Activated CD8-positive, alpha-beta memory T cell treated with anti-CD3 and anti-CD28 coated beads, Interleukin-2, amount 50 U/mL, for 1 hour (primary cell): ENCODE measurements around the gene NR2F1-AS1.

Source experiments
- DNase-seq: peaks from one replicate; pipeline ENCODE4 v3.0.0-alpha.2; 2020; ENCODE audit errors: extremely low read depth

NR2F1-AS1 gene

DNA sequence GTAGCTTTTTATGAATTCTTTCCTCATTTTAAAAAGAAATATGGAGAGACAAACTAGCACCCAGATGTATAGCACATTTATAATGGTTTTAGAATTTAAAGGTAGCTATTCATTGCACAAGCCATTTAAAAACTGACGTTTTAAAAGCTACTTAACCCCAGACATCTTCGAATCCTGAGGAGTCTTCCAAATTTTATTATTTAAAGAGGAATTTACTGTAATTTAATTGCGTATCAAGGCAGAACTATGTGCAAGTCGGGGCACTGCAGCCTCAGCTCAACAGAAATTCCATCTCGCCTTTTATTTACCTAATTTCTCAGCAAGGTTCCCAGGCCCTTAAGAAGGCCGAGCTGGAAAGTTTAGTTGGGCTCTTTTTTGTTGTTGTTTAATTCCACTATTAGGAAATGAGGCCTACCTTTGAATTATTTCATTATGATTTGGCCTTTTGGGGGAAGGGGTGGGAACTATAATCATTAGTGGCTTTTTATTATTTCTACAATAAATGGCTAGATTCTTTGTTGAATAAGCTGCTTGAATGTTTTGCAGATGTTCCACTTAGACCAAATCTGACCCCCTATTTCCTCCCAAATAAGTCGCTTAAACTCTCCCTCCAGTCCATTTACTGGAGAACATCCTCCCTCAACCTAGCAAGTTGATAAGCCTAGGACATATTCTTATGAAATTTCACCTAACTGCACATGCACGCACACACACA is 22.2 kb upstream of the NR2F1-AS1 start:
- DNase-seq, result no peak

DNA sequence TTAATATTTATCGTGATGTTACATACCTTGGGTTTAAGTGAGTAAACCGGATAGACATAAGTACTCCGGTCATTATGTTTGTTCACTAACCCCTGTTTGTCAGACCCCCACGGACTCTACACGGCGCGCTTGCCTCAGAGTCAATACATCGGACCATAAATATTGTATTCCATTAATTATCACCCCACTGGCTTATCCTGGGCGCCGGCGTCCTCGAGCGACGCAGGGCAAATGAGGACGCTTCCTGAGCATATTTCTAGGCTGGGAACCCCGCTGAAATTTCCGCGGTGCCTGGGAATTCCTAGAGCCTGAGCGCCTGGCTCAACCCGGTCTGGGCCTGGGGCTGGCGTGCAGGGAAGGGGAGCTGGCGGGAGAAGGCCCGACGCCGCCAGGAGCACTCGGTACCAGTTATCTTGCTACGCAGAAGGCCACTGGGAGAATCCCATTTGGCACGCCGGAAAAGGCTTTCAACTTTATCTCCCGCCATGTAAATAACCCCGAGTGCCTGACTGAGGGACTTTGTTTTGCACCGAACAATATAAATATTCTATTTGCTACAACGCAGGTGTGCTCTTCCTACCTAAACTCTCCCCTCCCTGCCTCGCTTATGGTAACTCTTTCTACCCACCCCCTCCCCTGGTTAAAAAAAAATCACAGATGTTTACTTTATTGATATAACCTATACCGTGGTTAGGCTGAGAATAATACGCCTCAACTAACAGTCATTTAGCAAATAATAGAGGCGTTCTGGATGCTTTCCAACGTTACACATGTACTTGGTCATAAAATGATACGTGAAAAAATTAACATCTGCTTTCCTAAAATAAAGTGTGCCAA is 21.4 kb upstream of the NR2F1-AS1 start:
- no peak for DNase-seq

DNA sequence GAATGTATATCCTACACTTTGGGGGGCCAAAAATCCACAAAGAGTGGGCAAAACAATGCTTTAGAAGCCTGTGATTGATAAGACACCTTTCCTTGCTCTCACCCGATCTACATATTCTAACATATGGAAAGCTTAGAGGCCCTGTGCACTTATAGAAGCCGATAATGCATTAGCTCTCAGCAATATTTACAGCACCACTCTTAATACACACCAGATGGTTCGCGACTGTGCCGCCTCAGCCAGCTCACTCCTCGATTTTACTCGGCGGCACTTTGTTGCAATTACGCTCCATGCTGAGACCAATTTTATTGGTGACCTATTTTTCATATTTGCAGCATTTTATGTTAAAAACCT is 20.8 kb upstream of the NR2F1-AS1 start:
- DNase-seq, result no peak

DNA sequence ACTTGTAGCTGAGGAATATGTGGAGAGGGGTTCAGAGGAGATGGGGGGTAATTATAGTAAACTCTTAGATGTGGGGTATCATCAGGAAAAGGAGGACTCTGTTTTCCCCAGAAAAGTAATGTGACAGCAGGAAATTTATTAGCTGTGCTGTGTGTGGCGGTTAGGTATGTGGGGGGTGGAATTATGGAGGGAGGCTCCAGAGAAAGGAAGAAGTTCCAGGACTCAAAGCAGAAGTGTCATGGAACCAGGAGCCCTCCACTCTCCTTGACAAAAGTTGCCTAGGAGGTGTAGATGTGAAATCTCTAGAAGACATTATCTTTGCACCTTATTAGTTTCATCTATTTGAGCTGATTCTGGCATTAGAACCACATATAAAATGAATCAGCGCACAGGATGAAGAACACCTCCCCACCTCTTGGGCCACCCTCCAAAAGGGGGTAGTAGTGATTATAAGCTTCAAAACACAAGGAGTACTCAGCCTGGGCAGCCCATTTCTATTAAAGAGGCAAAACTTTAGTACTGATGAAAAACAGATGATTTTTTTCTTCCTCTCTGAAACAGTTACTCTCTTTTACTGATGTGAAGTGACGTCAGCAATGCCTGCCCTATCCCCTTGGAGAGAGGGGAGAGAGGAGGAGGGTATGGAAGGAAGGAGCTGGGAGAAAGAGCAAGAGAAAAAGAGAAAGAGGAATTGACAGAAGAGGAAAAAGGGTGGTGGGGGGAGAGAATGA is 20.2 kb upstream of the NR2F1-AS1 start:
- DNase-seq, result no peak

DNA sequence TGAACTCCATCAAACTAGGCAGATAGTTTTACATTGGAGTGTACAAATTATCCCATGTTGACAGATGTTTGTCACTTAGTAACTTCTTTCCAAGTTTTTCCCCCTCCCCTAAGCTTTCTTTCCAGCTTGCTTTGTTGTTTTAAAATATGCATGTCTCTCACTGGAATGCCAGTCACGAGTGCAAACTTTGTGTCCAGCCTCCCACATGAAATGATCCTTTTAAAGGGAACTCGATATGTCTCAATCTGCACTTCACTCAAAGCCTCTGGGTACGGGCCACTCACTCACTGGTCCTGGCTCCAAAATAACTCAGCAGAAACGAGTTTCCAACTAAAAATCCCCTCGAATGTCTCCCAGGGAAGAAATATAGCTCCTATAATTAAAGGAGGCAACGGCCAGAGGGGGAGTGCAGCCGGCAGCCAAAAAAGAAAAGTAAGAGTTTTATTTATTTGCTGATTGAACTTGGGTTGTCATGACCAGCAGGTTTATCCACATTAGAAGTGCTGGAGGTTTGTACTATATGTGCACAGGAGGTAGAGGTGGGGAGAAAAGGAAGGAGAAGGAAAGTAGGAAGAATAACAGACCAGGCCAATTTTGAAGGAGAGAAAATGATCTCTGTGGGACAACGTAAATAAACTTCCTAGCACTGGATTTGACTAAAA is 19.5 kb upstream of the NR2F1-AS1 start:
- no peak for DNase-seq

DNA sequence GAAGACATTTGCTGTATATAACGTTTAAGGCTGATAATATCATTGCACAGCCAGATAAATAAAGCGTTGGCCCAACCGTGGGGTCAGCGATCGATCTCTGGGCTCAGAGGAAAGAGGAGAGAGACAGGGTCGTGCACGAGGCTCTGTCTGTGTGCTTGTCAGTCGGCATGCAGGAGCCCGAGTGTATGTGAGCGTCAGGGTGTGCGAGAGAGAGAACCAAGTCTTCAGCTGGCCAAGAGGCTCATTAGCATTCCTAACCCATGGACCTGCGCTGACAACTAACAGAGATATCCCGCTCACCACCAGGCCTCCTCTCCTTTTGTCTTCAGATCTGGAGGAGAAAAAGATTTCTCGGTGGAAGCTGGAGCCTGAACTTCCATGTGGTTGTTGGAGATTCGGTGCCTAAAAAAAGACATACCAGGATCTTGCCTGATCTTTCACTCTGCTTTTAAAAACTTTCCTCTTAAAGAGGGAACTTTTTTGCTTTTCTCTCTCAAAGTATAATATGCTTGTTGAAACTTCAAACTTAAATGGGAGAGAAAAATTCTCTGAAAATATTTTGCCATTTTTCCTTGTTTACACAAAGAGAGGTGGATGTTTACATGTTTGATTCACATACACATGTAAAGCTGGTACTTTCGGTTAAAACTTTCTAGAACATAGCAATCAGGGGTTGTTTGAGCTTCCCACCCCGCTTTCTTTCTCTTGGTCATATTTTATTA is 18.5 kb upstream of the NR2F1-AS1 start:
- no peak for DNase-seq

DNA sequence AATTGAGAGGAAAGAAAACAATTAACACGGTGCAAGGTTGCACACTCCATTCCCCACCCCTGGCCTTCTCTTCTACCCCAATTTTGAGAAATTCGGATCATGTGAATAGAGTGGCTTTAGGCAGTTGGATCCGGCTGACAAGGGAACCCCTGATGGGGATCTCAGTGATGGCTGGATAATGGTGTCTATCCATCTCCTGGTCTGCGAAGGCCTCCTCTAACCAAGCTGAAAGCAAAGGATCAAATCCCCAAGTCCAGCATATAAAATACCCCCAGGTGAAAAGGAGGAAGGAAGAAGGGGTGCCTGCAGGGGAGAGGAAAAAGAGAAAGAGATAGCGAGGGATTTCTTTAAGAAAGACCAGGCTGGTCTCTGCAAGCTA is 18.0 kb upstream of the NR2F1-AS1 start:
- DNase-seq, result no peak

DNA sequence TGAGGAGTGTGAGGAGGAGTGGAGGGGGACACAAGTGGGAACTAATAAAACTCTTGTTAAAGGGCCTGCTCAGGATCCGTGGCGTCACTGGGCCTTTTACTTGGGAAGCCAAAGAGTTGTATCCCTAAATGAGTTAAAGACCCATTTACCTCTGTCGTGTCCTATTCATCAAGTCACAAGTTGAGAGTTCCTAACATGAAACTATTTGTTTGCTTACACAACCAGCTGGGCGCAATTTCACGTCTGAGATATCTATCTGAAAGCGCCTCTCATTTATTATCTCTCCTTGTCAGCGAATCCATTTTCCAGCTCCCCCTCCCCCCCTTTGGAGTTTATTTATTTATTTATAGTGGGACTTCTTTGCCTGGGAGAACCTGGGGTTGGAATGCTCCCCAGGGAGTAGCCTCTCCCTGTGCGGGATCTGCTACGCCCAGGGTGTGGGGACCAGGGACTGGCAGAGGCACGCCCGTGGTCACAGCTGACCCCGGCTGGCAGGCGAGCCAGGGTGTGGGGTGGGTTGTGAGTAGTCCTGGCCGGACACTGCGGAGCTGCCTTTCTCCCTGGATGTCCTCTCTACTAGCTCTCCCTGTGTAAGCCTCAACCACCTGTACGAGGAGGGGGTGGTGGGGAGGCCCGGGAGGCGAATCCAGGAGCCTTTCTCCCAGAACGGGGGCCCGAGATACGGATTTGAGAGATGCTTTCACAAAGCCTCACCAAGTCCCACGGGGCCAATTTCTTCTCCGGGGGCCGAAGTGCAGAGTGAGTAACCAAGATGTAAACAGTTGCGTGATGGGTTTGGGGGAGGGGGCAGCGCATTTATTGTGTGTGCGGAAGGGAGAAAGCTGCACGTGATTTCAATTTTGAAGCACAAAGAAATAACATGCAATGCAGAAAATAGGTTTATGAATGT is 17.3 kb upstream of the NR2F1-AS1 start:
- DNase-seq, result no peak

DNA sequence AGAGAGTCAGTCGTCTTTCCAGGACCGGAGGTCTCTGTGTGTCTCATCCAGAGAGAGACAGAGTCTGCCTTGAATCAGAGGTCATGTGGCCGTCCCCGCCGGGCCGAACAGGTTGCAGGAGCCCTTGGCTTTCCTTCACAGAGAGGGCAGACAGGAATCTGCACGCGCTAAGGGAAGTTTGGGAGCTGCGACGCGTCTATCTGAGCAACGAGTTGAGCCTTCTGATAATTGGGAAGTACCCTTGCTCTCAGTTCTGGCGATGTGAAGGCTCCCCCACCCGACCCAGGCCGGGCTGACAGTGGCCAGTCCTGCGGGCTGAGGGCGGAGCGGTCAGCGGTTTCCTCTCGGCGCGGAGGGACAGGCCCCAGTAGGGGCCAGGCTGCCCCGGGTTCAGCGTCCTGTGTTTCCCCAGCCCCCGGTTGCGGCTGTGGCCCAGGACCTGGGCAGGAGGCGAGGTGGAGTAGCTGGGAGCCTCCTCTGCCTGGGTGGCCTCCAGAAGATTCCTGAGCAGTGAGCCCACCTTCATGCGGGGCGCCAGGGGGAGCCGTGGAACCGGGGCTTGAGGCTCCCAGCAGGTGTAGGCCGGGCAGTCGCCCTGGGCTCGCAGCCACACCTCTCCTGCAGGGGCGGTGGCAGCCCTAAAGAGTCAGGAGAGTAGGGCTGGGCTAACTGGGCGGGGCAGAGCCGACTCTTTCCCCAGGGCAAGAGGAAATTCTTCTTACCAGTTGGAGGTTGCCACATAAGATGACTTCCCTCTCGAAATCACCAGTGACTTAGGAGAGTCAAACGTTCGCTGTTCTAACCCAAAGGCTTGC is 15.9 kb upstream of the NR2F1-AS1 start:
- no peak for DNase-seq

DNA sequence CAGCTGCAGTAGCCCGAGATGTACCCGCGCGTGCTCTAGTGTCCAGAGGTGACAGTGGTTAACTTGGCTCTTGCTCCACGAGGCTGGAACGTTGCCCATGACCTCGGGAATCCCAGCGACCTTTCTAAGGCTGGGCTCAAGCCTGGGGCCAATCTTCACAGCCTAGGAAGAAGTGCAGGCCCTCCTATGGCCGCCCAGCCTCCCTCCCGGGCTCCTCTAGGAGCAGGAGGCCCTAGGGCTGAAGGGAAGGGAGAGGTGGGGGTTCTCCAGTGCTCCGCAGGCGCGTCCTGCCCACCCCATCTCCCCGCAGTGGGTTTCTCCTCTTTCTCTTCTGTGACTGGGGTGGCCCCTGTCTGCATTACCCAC is 15.3 kb upstream of the NR2F1-AS1 start:
- DNase-seq, result no peak

DNA sequence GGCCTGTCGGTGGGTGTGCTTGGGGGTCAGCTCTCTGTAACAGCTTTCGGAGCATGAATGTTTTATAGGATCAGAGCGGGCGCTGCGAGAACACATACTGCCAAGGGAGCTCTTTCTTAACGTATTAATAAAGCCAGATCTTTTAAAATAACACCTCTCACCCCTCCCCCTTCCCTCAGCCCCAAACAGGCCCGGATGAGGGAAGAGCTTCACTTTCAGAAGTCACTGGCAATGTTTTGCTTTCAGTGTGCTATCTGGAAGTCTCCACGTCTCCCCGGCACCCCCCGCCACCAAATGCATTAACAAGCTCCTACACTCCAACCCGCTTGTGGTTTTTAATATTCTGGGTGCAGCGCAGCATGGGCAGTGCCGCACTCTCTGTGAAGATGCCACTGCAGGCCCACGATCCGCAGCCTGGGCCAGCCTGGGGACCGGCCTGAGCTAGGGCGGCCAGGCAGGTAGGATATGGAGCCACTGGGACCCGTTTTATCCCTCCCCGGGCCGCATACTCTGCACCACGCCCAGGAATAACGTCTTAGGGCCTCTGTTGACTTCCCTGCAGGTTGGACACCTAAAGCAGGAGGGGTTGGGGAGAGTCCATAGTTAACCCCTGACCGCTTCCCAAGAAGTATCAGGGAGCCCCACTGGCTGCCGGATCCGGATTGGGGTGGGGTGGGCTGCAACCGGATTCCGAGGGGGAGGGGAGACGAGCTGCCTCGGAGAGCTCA is 14.6 kb upstream of the NR2F1-AS1 start:
- no peak for DNase-seq

DNA sequence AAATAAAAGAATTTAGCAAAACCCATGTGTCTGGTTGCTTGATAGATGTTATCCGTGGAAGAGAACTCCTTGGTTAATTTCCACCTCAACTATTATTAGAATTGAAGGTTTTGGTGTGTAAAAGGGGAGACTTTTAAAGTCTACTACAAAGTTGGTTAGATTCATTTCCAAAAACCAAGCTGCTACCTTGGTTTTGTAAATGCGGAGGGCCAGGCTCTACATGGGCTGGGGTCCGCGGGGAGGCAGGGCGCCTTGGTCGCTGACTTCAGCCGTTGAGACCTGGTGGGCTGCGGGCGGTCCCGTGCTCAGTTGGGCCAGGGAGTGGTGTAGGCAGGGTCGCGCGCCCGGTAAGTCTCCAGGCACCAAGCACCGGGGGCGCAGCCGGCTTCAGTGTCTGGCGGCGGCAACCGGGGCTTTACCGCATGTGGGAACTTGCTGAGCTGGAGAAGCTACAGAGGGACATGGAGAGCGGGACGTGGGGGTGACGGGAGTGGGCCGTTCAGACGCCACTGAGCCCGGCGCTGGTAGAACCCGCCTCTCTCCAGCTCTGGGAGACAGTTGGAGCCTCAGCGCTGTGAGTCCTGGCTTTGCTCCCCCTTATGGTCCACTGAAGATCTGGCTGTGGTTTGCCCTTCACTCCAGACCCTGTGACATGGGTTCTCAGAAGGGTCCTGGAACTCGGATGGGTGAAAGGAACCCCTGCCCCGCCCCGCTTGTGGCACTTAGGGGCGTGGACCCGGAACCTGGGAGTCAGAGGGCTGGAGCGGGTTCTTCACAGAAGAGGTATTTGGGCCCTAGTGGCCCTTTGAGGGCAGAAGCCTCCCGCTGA is 13.8 kb upstream of the NR2F1-AS1 start:
- DNase-seq, result no peak

DNA sequence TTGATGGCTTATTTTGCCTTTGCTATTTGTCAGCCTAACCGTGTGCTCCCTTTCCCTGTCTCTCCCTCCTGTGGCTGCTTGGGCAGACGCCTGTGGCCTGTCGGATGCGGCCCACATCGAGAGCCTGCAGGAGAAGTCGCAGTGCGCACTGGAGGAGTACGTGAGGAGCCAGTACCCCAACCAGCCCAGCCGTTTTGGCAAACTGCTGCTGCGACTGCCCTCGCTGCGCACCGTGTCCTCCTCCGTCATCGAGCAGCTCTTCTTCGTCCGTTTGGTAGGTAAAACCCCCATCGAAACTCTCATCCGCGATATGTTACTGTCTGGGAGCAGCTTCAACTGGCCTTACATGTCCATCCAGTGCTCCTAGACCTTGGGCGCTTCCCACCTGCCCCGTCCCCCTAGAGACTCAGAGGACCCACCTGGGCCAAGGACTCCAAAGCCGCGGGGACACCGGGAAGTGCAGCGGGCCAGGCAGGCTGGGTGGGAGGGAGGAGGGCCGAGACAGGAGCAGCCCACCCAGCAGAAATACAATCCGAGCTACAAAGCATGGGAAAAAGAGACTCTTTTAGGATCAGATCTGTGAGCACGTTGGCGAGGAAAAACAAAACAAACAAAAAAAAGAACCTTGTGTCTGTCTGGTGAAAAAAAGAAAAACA is 12.6 kb upstream of the NR2F1-AS1 start:
- DNase-seq, result no peak

DNA sequence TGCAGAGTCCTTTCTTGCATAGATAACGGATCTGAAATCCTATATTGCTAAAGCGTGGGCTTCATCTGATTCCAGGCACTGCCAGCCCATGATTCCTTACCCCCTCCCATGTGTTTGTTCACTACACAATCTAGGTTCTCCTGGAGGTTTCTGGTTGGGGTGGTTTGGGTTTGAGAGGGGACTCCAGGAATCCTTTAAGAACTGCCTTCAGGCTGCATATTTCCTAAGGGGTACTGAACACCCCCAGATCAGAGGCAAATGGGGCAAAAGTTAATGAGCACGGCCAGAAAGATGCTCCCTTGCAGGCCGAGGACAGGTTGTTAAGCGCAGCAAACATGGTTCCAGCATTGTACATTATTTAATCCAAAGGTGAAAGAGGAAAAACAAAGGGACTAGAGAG is 11.9 kb upstream of the NR2F1-AS1 start:
- DNase-seq, result no peak

DNA sequence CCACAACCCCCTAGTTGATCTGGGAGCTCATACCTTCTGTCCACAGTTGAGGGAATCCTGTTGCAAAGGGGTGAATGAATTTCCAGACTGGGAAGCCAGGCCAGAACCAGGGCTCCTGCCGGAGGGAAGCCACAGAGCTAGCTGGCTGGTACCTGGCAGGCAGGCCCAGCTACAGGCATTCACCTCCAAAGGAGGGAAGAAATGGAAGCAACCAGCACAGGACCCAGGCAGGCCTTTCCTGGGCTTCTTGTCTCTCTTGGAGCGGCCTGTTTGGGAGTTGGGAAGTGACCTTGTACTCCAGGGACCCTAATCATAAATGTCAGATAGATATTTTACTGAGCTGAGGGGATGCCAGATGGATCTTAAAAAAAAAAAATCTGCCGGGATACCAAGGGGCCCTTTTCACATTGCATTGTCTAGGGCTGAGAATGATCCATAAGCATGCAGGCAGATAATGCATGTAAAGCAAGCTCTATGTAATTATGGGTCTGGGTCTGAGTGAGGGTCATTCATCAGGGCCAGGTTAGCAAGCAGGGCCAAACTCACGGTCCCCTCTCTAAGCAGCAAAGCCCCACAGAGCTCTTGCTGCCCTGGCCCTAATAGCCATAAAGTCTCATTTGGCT is 10.4 kb upstream of the NR2F1-AS1 start:
- no peak for DNase-seq

DNA sequence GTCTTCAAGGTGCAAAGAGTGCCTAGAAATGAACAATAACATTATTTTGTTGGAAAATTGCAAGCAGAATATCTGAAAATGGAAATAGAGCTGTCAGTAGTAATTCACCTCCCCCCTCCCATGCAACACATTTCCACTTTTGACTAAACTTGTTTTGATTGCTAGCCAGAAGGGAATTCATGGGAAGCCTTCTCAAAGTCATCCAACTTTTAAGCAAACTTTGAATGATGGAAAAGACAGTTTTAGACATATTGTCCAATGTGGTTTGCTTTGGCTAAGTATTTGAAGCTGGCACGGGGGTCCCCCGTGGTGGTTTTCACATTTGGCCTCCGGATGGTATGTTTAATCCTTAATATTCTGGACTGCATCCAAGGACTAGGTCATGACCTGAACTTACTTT is 9.5 kb upstream of the NR2F1-AS1 start:
- no peak for DNase-seq

DNA sequence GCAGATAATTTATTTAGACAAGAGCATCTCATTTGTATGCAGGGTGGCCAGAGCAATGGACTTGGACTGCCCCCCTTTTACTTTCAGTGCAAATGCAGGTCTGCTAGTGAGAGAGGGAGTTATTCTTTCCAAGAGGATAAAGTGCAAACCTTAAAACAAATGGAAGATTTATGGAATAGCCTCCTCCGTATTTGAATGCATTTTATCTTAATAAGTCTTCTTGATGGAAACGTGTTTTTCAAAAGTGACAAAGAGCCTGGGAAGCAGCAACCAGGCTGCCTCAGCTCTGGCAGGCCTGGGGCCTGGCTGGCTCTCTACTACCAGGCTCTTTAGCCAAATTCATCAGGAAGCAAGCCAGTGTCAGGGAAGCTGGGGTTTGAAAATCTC is 8.8 kb upstream of the NR2F1-AS1 start:
- no peak for DNase-seq
